HCT116 (cell line): ENCODE measurements around the gene EIF2D. TPM values are rescaled to one million over a fixed set of nuclear protein-coding genes. Genes with fewer than 3 reads are reported as not detected.

Experiments
- ATAC-seq: fragments of 200-7000 bp; cut with Tn5 transposase; 2 replicates; pipeline ENCODE4 v1.9.1; 2020; ENCODE audit warnings: mild to moderate bottlenecking, moderate library complexity
- BruUV-seq: library from RNA; stranded (reverse); fragments of 400-500 nt; replicated peaks from 2 replicates; lab custom pipeline; 2021; lab: Mats Ljungman, UMichigan
- CTCF ChIA-PET: fragments of 300-600 bp; sonication (Branson Sonifier 250); formaldehyde crosslinking; loops from one replicate; lab custom pipeline; 2021; ENCODE audit warnings: antibody characterized with exemption; lab: Charles Lee
- POLR2A ChIA-PET: fragments of 300-600, 350-600 bp; sonication (Branson Sonifier 250); formaldehyde crosslinking; loops from one replicate; lab custom pipeline; 2021; ENCODE audit warnings: antibody characterized with exemption; lab: Charles Lee
- RAD21 ChIA-PET, 2 experiments: fragments of 300-600 bp; sonication (Branson Sonifier 250); formaldehyde crosslinking; loops; one replicate each; lab custom pipeline; 2023; ENCODE audit warnings: low total read pairs in 2 of 2; ENCODE audit not compliant: uncharacterized antibody in 2 of 2, unreplicated experiment in 2 of 2, low non-redundant PET in 1 of 2; lab: Charles Lee
- DNase-seq: peaks from one replicate; pipeline ENCODE4 v3.0.0-alpha.2; 2010; ENCODE audit warnings: low read depth, low spot score
- H2AFZ ChIP-seq: fragments of 200-600 bp; shearing (Covaris generic), sonication (generic); 2 replicates; pipeline ENCODE4 v1.6.1; 2017; ENCODE audit warnings: low read depth, mixed run types, mixed read lengths, antibody characterized with exemption, low read length; ENCODE audit not compliant: poor library complexity, severe bottlenecking
- H3K27ac ChIP-seq: 2 replicates; pipeline ENCODE4 v1.5.1; 2012; ENCODE audit warnings: low read depth, low read length
- H3K27me3 ChIP-seq: fragments of 200-600 bp; sonication (generic); 2 replicates; pipeline ENCODE4 v1.6.1; 2016; ENCODE audit warnings: mixed run types, low read length, mixed read lengths; ENCODE audit not compliant: insufficient read depth
- H3K36me3 ChIP-seq, 2 experiments: fragments of 200-500 bp in 1 of 2; fragments of 200-600 bp in 1 of 2; sonication (Bioruptor generic) in 1 of 2; sonication (generic) in 1 of 2; 2 replicates each; pipeline versions ENCODE4 v1.5.1 to v1.6.1; 2014 to 2016; ENCODE audit warnings: low read length in 2 of 2, inconsistent platforms in 1 of 2, mixed read lengths in 1 of 2, mixed run types in 1 of 2; ENCODE audit not compliant: insufficient read depth in 2 of 2, control insufficient read depth in 1 of 2
- H3K4me1 ChIP-seq, 2 experiments: fragments of 200-600 bp in 1 of 2; sonication (generic) in 1 of 2; 2 replicates each; pipeline versions ENCODE4 v1.5.1 to v1.6.1; 2012 to 2017; ENCODE audit warnings: low read length in 2 of 2, inconsistent platforms in 1 of 2, mild to moderate bottlenecking in 1 of 2, mixed read lengths in 1 of 2, mixed run types in 1 of 2, moderate library complexity in 1 of 2; ENCODE audit not compliant: insufficient read depth in 2 of 2, control insufficient read depth in 1 of 2
- H3K4me2 ChIP-seq: fragments of 200-600 bp; sonication (generic); 2 replicates; pipeline ENCODE4 v1.6.1; 2017; ENCODE audit warnings: mixed run types, low read length, mixed read lengths
- H3K4me3 ChIP-seq, 2 experiments: fragments of 200-600 bp in 1 of 2; sonication (generic) in 1 of 2; replicated peaks in 1 of 2; 2 replicates each; pipeline ENCODE4 v1.5.1; 2011 to 2016; ENCODE audit warnings: low read length in 2 of 2, control low read depth in 1 of 2, low read depth in 1 of 2, mild to moderate bottlenecking in 1 of 2, mixed read lengths in 1 of 2, mixed run types in 1 of 2
- H3K79me2 ChIP-seq: fragments of 200-600 bp; sonication (generic); 2 replicates; pipeline ENCODE4 v1.6.1; 2017; ENCODE audit warnings: mild to moderate bottlenecking, mixed run types, low read length, moderate library complexity, mixed read lengths; ENCODE audit not compliant: insufficient read depth
- H3K9ac ChIP-seq: fragments of 200-600 bp; sonication (generic); 2 replicates; pipeline ENCODE4 v1.6.1; 2016; ENCODE audit warnings: low read length, mixed read lengths
- H3K9me2 ChIP-seq: fragments of 200-600 bp; sonication (generic), shearing (Covaris generic); 2 replicates; pipeline ENCODE4 v1.6.1; 2017; ENCODE audit warnings: mixed run types, mild to moderate bottlenecking, moderate library complexity; ENCODE audit not compliant: insufficient read depth
- H3K9me3 ChIP-seq, 2 experiments: fragments of 200-500 bp in 1 of 2; fragments of 200-600 bp in 1 of 2; sonication (Bioruptor generic) in 1 of 2; sonication (generic) in 1 of 2; 2 replicates each; pipeline ENCODE4 v1.6.1; 2014 to 2017; ENCODE audit warnings: low read length in 2 of 2, mixed read lengths in 2 of 2, inconsistent platforms in 1 of 2, low read depth in 1 of 2, mild to moderate bottlenecking in 1 of 2, mixed run types in 1 of 2, moderate library complexity in 1 of 2; ENCODE audit not compliant: control insufficient read depth in 1 of 2, insufficient read depth in 1 of 2
- H4K20me1 ChIP-seq: fragments of 200-600 bp; sonication (generic), shearing (Covaris generic); 2 replicates; pipeline ENCODE4 v1.6.1; 2017; ENCODE audit warnings: mixed run types, mild to moderate bottlenecking, moderate library complexity; ENCODE audit not compliant: insufficient read depth
- CEBPB ChIP-seq: IDR thresholded peaks from 2 replicates; pipeline ENCODE4 v1.6.1; 2012; ENCODE audit warnings: low read depth
- EZH2phosphoT487 ChIP-seq: fragments of 200-600 bp; IDR thresholded peaks from 2 replicates; pipeline ENCODE4 v1.6.1; 2018; ENCODE audit warnings: antibody characterized with exemption, borderline replicate concordance
- FOSL1 ChIP-seq: IDR thresholded peaks from 2 replicates; pipeline ENCODE4 v1.6.1; 2012; ENCODE audit warnings: low read depth
- SRF ChIP-seq: IDR thresholded peaks from 2 replicates; pipeline ENCODE4 v1.6.1; 2012; ENCODE audit warnings: low read depth
- TCF7L2 ChIP-seq: IDR thresholded peaks from 2 replicates; pipeline ENCODE4 v1.7.0; 2011; ENCODE audit warnings: borderline replicate concordance, inconsistent platforms; ENCODE audit not compliant: insufficient read depth, insufficient read length; ENCODE audit errors: extremely low read depth
- intact Hi-C: fragments of 100-400 bp; cut with micrococcal nuclease; formaldehyde crosslinking; loops from 2 replicates; pipeline ENCODE4 v1.10.0; 2022
- total RNA-seq: library from RNA; stranded (reverse); gene quantifications from one replicate; pipeline ENCODE4 v1.2.1, GENCODE V29; 2021; ENCODE audit not compliant: unreplicated experiment

The EIF2D gene
- total RNA-seq, 1 experiment from 2014 or later = 54.8 TPM

DNA sequence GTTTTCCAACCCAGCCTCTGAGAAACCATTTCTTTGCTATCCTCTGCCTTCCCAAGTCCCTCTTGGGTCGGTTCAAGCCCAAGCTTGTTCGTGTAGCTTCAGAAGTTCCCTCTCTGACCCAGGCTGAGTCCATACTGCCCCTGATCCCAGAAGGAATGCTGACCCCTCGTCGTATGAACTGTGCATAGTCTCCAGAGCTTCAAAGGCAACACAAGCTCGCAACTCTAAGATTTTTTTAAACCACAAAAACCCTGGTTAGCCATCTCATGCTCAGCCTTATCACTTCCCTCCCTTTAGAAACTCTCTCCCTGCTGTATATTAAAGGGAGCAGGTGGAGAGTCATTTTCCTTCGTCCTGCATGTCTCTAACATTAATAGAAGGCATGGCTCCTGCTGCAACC, 23.8 kb downstream of the EIF2D start:
- TF ChIP-seq FOSL1 (no peak), SRF (no peak), CEBPB (no peak), EZH2phosphoT487 (no peak), TCF7L2 (no peak)
- no peak for ATAC-seq
- Histone ChIP-seq H3K79me2 (no peaks in the 10 kb centered on the region), H3K4me1 (peaks cover 4 to 20% of the 10 kb centered on the region in 2 experiments; a peak in 3 of 4 replicates), H3K36me3 (peaks cover 4 to 9% of the 10 kb centered on the region in 2 experiments; a peak in 3 of 4 replicates), H3K27ac (no peak overlapping the region), H3K9me3 (no peaks in the 10 kb centered on the region), H4K20me1 (no peaks in the 10 kb centered on the region), H2AFZ (no peak overlapping the region), H3K9ac (no peak overlapping the region), H3K4me2 (no peak overlapping the region), H3K27me3 (no peaks in the 10 kb centered on the region), H3K9me2 (no peaks in the 10 kb centered on the region), H3K4me3 (no peak overlapping the region)
- ChIA-PET POLR2A (no interaction called here), CTCF (no interaction called here), RAD21 (no interaction called here)
- DNase-seq = no peak
- intact Hi-C loops = no loop called here
- BruUV-seq = no TSS peak

GRCh38 chr1:206587904-206588303, 24.4 kb downstream of the EIF2D start:
- no TSS peak for BruUV-seq
- H3K4me1 ChIP-seq = peaks cover 4 to 20% of the 10 kb centered on the region in 2 experiments; a peak in 3 of 4 replicates

More at GRCh38 chr1:206587904-206588303, 24.4 kb downstream of the EIF2D start:
- Histone ChIP-seq H3K9ac (no peak overlapping the region), H4K20me1 (no peaks in the 10 kb centered on the region), H3K4me3 (no peak overlapping the region), H2AFZ (no peak overlapping the region), H3K79me2 (no peaks in the 10 kb centered on the region), H3K9me2 (no peaks in the 10 kb centered on the region), H3K27ac (no peak overlapping the region), H3K27me3 (no peaks in the 10 kb centered on the region), H3K4me2 (no peak overlapping the region), H3K36me3 (peaks cover 0 to 8% of the 10 kb centered on the region in 2 experiments; a peak in 2 of 4 replicates), H3K9me3 (no peaks in the 10 kb centered on the region)
- DNase-seq (no peak), ATAC-seq (no peak)
- intact Hi-C loops = no loop called here
- TF ChIP-seq CEBPB = no peak
- ChIA-PET RAD21 (no interaction called here), CTCF (interaction anchor here (1.3 kb wide), 2 partner anchors 98 to 108 kb away, joined by 3 to 5 read pairs; no protein-coding TSS in a partner anchor), POLR2A (no interaction called here)
